SU-DHL-6 (cell line): ENCODE data around the gene RNF152.

Experiments
- CTCF ChIP-seq: fragments of 200-600 bp; sonication (generic); IDR thresholded peaks from one replicate; pipeline ENCODE4 v1.5.1; 2017; ENCODE audit warnings: antibody characterized with exemption, mild to moderate bottlenecking, low read length, moderate library complexity; ENCODE audit not compliant: insufficient read depth, poor library complexity, severe bottlenecking
- EZH2phosphoT487 ChIP-seq: fragments of 200-600 bp; sonication (generic), shearing (Covaris generic); conservative IDR thresholded peaks from 2 replicates; pipeline ENCODE4 v1.6.1; 2018; ENCODE audit warnings: mild to moderate bottlenecking, antibody characterized with exemption, low read length, moderate library complexity, mixed read lengths

GRCh38 chr18:61865466-61866175, 27.2 kb downstream of the RNF152 start:
- TF ChIP-seq EZH2phosphoT487 (no peak), CTCF (no peak)
